ENCODE measurements around the gene FDXR.
A peak's percentile ranks its signal among the peaks of the same experiment; 100 is the strongest.

Gene FDXR

GRCh38 chr17:74919440-74920305 is 46.9 kb upstream of the FDXR start:
- H3K4me3 ChIP-seq (replicated peaks; ENCODE audit: insufficient read depth, low read length), result no peak overlapping the region
- peak in 1 of 2 experiments; percentile 35 for DNase-seq (ENCODE audit: low read depth in 1 of 2, low spot score in 1 of 2)
- peaks cover 21% of the 10 kb centered on the region for H3K27me3 ChIP-seq (ENCODE audit: insufficient read depth, poor library complexity, severe bottlenecking)
- no peak overlapping the region for H3K27ac ChIP-seq (replicated peaks)
- TF ChIP-seq SPI1 (IDR thresholded peaks at IDR 0.05; ENCODE audit: borderline replicate concordance, low read depth), result no peak
- TF ChIP-seq POLR2AphosphoS5 (IDR thresholded peaks at IDR 0.05; ENCODE audit: low read depth), result no peak
- TF ChIP-seq, protein P1, sequence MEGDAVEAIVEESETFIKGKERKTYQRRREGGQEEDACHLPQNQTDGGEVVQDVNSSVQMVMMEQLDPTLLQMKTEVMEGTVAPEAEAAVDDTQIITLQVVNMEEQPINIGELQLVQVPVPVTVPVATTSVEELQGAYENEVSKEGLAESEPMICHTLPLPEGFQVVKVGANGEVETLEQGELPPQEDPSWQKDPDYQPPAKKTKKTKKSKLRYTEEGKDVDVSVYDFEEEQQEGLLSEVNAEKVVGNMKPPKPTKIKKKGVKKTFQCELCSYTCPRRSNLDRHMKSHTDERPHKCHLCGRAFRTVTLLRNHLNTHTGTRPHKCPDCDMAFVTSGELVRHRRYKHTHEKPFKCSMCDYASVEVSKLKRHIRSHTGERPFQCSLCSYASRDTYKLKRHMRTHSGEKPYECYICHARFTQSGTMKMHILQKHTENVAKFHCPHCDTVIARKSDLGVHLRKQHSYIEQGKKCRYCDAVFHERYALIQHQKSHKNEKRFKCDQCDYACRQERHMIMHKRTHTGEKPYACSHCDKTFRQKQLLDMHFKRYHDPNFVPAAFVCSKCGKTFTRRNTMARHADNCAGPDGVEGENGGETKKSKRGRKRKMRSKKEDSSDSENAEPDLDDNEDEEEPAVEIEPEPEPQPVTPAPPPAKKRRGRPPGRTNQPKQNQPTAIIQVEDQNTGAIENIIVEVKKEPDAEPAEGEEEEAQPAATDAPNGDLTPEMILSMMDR (IDR thresholded peaks at IDR 0.05; ENCODE audit: insufficient read depth, low read length), result peak; percentile 2
- no peak for TF ChIP-seq GABPA (IDR thresholded peaks at IDR 0.05; ENCODE audit: low read depth)

DNA sequence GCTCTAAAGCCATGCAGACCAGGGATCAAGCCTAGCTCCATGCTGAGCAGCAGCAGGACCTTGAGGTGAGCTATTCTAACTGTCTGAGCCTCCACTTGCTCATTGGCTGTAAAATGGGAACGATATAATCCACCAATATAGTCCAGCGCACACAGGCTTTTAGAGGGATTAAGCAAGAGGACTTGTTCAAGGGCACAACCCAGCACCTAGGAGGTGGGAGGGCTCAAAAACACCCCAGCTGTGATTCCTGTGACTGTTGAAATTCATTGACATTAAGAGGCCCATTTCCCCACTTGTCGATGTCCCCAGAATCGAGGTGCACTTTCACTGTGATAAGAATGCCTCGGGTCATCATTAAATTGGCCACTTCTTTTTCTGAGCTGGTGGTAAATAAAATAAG is 46.1 kb upstream of the FDXR start:
- TF ChIP-seq POLR2AphosphoS5 (IDR thresholded peaks at IDR 0.05; ENCODE audit: low read depth) (no peak), SPI1 (IDR thresholded peaks at IDR 0.05; ENCODE audit: borderline replicate concordance, low read depth) (no peak)
- TF ChIP-seq, protein P2, sequence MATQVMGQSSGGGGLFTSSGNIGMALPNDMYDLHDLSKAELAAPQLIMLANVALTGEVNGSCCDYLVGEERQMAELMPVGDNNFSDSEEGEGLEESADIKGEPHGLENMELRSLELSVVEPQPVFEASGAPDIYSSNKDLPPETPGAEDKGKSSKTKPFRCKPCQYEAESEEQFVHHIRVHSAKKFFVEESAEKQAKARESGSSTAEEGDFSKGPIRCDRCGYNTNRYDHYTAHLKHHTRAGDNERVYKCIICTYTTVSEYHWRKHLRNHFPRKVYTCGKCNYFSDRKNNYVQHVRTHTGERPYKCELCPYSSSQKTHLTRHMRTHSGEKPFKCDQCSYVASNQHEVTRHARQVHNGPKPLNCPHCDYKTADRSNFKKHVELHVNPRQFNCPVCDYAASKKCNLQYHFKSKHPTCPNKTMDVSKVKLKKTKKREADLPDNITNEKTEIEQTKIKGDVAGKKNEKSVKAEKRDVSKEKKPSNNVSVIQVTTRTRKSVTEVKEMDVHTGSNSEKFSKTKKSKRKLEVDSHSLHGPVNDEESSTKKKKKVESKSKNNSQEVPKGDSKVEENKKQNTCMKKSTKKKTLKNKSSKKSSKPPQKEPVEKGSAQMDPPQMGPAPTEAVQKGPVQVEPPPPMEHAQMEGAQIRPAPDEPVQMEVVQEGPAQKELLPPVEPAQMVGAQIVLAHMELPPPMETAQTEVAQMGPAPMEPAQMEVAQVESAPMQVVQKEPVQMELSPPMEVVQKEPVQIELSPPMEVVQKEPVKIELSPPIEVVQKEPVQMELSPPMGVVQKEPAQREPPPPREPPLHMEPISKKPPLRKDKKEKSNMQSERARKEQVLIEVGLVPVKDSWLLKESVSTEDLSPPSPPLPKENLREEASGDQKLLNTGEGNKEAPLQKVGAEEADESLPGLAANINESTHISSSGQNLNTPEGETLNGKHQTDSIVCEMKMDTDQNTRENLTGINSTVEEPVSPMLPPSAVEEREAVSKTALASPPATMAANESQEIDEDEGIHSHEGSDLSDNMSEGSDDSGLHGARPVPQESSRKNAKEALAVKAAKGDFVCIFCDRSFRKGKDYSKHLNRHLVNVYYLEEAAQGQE (IDR thresholded peaks at IDR 0.05; ENCODE audit: insufficient replicate concordance, low read depth), result no peak
- peaks cover 19% of the 10 kb centered on the region for H3K27me3 ChIP-seq (ENCODE audit: insufficient read depth, poor library complexity, severe bottlenecking)
- peak in 1 of 2 experiments; percentile 4 for DNase-seq (ENCODE audit: low read depth in 1 of 2, low spot score in 1 of 2)

GRCh38 chr17:74917430-74917829 is 44.6 kb upstream of the FDXR start:
- no peak overlapping the region for H3K4me3 ChIP-seq (replicated peaks; ENCODE audit: insufficient read depth, low read length)
- peaks cover 6% of the 10 kb centered on the region for H3K27me3 ChIP-seq (ENCODE audit: insufficient read depth, poor library complexity, severe bottlenecking)
- TF ChIP-seq SPI1 (IDR thresholded peaks at IDR 0.05; ENCODE audit: borderline replicate concordance, low read depth) (peak; percentile 73; the same call in 1 of the 2 replicates), GABPA (IDR thresholded peaks at IDR 0.05; ENCODE audit: low read depth) (no peak), POLR2AphosphoS5 (IDR thresholded peaks at IDR 0.05; ENCODE audit: low read depth) (no peak)
- TF ChIP-seq, protein P1 (IDR thresholded peaks at IDR 0.05; ENCODE audit: insufficient read depth, low read length), result no peak
- TF ChIP-seq, protein P2 (IDR thresholded peaks at IDR 0.05; ENCODE audit: insufficient replicate concordance, low read depth), result no peak
- peak; percentile 49 to 75 for DNase-seq (ENCODE audit: low read depth in 1 of 2, low spot score in 1 of 2)
- H3K27ac ChIP-seq (replicated peaks), result no peak overlapping the region

More for the DNA sequence above, 46.1 kb upstream of the FDXR start:
- Histone ChIP-seq H3K4me3 (replicated peaks; ENCODE audit: insufficient read depth, low read length) (no peak overlapping the region), H3K27ac (replicated peaks) (no peak overlapping the region)

DNA sequence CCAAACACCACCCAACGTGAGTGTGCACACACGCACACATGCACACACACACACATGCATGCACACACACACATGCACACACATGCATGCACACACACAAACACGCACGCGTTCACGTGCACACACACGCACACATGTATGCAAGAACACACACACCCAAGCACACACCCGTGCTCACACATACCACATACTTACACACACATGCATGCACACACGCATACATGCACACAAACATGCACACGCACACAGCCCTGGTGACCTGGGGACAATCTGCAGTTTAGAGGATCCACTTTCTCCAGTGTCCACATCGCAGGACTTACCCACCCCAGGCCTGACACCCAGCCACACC is 44.0 kb upstream of the FDXR start:
- no peak for TF ChIP-seq SPI1 (IDR thresholded peaks at IDR 0.05; ENCODE audit: borderline replicate concordance, low read depth)
- no peak for TF ChIP-seq POLR2AphosphoS5 (IDR thresholded peaks at IDR 0.05; ENCODE audit: low read depth)
- TF ChIP-seq, protein P1 (IDR thresholded peaks at IDR 0.05; ENCODE audit: insufficient read depth, low read length), result no peak
- TF ChIP-seq, protein P2 (IDR thresholded peaks at IDR 0.05; ENCODE audit: insufficient replicate concordance, low read depth), result no peak
- no peak for TF ChIP-seq GABPA (IDR thresholded peaks at IDR 0.05; ENCODE audit: low read depth)
- DNase-seq (ENCODE audit: low read depth in 1 of 2, low spot score in 1 of 2), result no peak
- Histone ChIP-seq H3K27me3 (ENCODE audit: insufficient read depth, poor library complexity, severe bottlenecking) (peaks cover 4% of the 10 kb centered on the region), H3K4me3 (replicated peaks; ENCODE audit: insufficient read depth, low read length) (no peak overlapping the region), H3K27ac (replicated peaks) (no peak overlapping the region)
